WTC11 (cell line): ENCODE data around the gene C16orf95. TPM values are rescaled to one million over a fixed set of nuclear protein-coding genes. Genes with fewer than 3 reads are reported as not detected.

Source experiments
- ATAC-seq: fragments of 200-7000 bp; cut with Tn5 transposase; 2 replicates; pipeline ENCODE4 v1.10.0; 2021; ENCODE audit warnings: mild to moderate bottlenecking, moderate library complexity
- Bru-seq: library from RNA; stranded (reverse); fragments of 400-500 nt; gene quantifications from one replicate; lab custom pipeline; 2021; lab: Mats Ljungman, UMichigan
- CTCF ChIA-PET: fragments of 300-600 bp; sonication (Branson Sonifier 250); formaldehyde crosslinking; loops from one replicate; lab custom pipeline; 2021; ENCODE audit warnings: antibody characterized with exemption; lab: Charles Lee
- POLR2A ChIA-PET: fragments of 350-600 bp; sonication (Branson Sonifier 250); formaldehyde crosslinking; loops from one replicate; lab custom pipeline; 2021; ENCODE audit warnings: antibody characterized with exemption; lab: Charles Lee
- DNase-seq: peaks from one replicate; pipeline ENCODE4 v3.0.0; 2021; ENCODE audit warnings: low spot score
- H3K27ac Mint-ChIP-seq: 2 replicates; pipeline ENCODE4 v1.8.0; 2021; ENCODE audit warnings: mixed read lengths
- H3K27me3 Mint-ChIP-seq: 2 replicates; pipeline ENCODE4 v1.8.0; 2021; ENCODE audit warnings: low read depth, mild to moderate bottlenecking, moderate library complexity, mixed read lengths
- H3K36me3 Mint-ChIP-seq: 2 replicates; pipeline ENCODE4 v1.8.0; 2021; ENCODE audit warnings: mixed read lengths
- H3K4me1 Mint-ChIP-seq: 2 replicates; pipeline ENCODE4 v1.8.0; 2022; ENCODE audit warnings: mixed read lengths
- H3K4me3 Mint-ChIP-seq: 2 replicates; pipeline ENCODE4 v1.8.0; 2021; ENCODE audit warnings: mild to moderate bottlenecking, moderate library complexity, mixed read lengths
- H3K9me3 Mint-ChIP-seq: 2 replicates; pipeline ENCODE4 v1.8.0; 2021; ENCODE audit warnings: mixed read lengths
- E2F5 ChIP-seq: sonication (generic); formaldehyde crosslinking; IDR thresholded peaks from 2 replicates; pipeline ENCODE4 v1.8.1; 2022; ENCODE audit warnings: mild to moderate bottlenecking, moderate library complexity, missing genetic modification reagents
- ERG ChIP-seq: fragments of 250-450 bp; sonication (Bioruptor Pico); IDR thresholded peaks from 2 replicates; pipeline ENCODE4 v1.8.0; 2021; ENCODE audit warnings: mild to moderate bottlenecking
- ESRRA ChIP-seq: sonication (generic); formaldehyde crosslinking; IDR thresholded peaks from 2 replicates; pipeline ENCODE4 v1.8.1; 2022; ENCODE audit warnings: mild to moderate bottlenecking, missing genetic modification reagents, borderline replicate concordance
- ETV6 ChIP-seq: sonication (generic); formaldehyde crosslinking; IDR thresholded peaks from 2 replicates; pipeline ENCODE4 v1.8.1; 2022; ENCODE audit warnings: mild to moderate bottlenecking, missing genetic modification reagents
- FOXP4 ChIP-seq: sonication (generic); formaldehyde crosslinking; IDR thresholded peaks from 2 replicates; pipeline ENCODE4 v1.8.0; 2022; ENCODE audit warnings: mild to moderate bottlenecking, missing genetic modification reagents
- IRF1 ChIP-seq: sonication (generic); formaldehyde crosslinking; IDR thresholded peaks from 2 replicates; pipeline ENCODE4 v1.8.0; 2023; ENCODE audit warnings: missing genetic modification reagents
- JAZF1 ChIP-seq: fragments of 250-450 bp; sonication (Bioruptor Pico); IDR thresholded peaks from 2 replicates; pipeline ENCODE4 v1.9.0; 2021; ENCODE audit warnings: moderate library complexity, mild to moderate bottlenecking, inconsistent platforms
- KAT7 ChIP-seq: sonication (generic); formaldehyde crosslinking; IDR thresholded peaks from 2 replicates; pipeline ENCODE4 v1.8.1; 2023; ENCODE audit warnings: missing genetic modification reagents, mild to moderate bottlenecking, borderline replicate concordance
- MAX ChIP-seq: sonication (generic); formaldehyde crosslinking; IDR thresholded peaks from 2 replicates; pipeline ENCODE4 v1.8.0; 2022; ENCODE audit warnings: mild to moderate bottlenecking, missing genetic modification reagents
- NFYB ChIP-seq: sonication (generic); formaldehyde crosslinking; conservative IDR thresholded peaks from 2 replicates; pipeline ENCODE4 v1.8.0; 2022; ENCODE audit warnings: low read depth, missing genetic modification reagents
- OVOL2 ChIP-seq: fragments of 250-450 bp; sonication (Bioruptor Pico); IDR thresholded peaks from 2 replicates; pipeline ENCODE4 v1.9.0; 2021; ENCODE audit warnings: mild to moderate bottlenecking, borderline replicate concordance
- PRRX2 ChIP-seq: fragments of 250-450 bp; sonication (Bioruptor Pico); IDR thresholded peaks from 2 replicates; pipeline ENCODE4 v1.8.0; 2021; ENCODE audit warnings: mild to moderate bottlenecking
- SMAD3 ChIP-seq: sonication (generic); formaldehyde crosslinking; IDR thresholded peaks from 2 replicates; pipeline ENCODE4 v1.8.0; 2022; ENCODE audit warnings: missing genetic modification reagents, mild to moderate bottlenecking, borderline replicate concordance
- SOX15 ChIP-seq: fragments of 250-450 bp; sonication (Bioruptor Pico); IDR thresholded peaks from 2 replicates; pipeline ENCODE4 v1.9.0; 2021; ENCODE audit warnings: mild to moderate bottlenecking
- TCF7 ChIP-seq: sonication (generic); formaldehyde crosslinking; IDR thresholded peaks from 2 replicates; pipeline ENCODE4 v1.8.0; 2022; ENCODE audit warnings: mild to moderate bottlenecking, low read depth, missing genetic modification reagents, moderate library complexity
- USF1 ChIP-seq: sonication (generic); formaldehyde crosslinking; IDR thresholded peaks from 2 replicates; pipeline ENCODE4 v1.8.0; 2022; ENCODE audit warnings: mild to moderate bottlenecking, missing genetic modification reagents
- ZBTB21 ChIP-seq: sonication (generic); formaldehyde crosslinking; IDR thresholded peaks from 2 replicates; pipeline ENCODE4 v1.8.1; 2023; ENCODE audit warnings: mild to moderate bottlenecking, missing genetic modification reagents, borderline replicate concordance
- ZBTB43 ChIP-seq: sonication (generic); formaldehyde crosslinking; IDR thresholded peaks from 2 replicates; pipeline ENCODE4 v1.8.1; 2023; ENCODE audit warnings: mild to moderate bottlenecking, missing genetic modification reagents
- ZNF121 ChIP-seq: sonication (generic); formaldehyde crosslinking; IDR thresholded peaks from 2 replicates; pipeline ENCODE4 v1.8.0; 2023; ENCODE audit warnings: missing genetic modification reagents
- ZNF317 ChIP-seq: sonication (generic); formaldehyde crosslinking; IDR thresholded peaks from 2 replicates; pipeline ENCODE4 v1.8.1; 2023; ENCODE audit warnings: low read depth, mild to moderate bottlenecking, moderate library complexity, missing genetic modification reagents, borderline replicate concordance
- ZNF425 ChIP-seq: fragments of 250-450 bp; sonication (Bioruptor Pico); conservative IDR thresholded peaks from 2 replicates; pipeline ENCODE4 v1.9.0; 2021; ENCODE audit warnings: mild to moderate bottlenecking
- ZSCAN18 ChIP-seq: fragments of 250-450 bp; sonication (Bioruptor Pico); IDR thresholded peaks from 2 replicates; pipeline ENCODE4 v2.1.2; 2022; ENCODE audit warnings: mild to moderate bottlenecking, moderate library complexity
- long read RNA-seq, 3 experiments: library from RNA in 1 of 3; library from capped mRNA in 1 of 3; library from polyadenylated mRNA in 1 of 3; unstranded in 2 of 3; stranded (forward) in 1 of 3; transcript quantifications; one replicate each; pipeline ENCODE4 v2.0.0, GENCODE V29; 2021
- total RNA-seq: library from RNA; stranded (reverse); gene quantifications from 3 replicates; pipeline ENCODE4 v1.2.3, GENCODE V29; 2021

Gene C16orf95
- total RNA-seq (5.7 to 7.5 TPM (median 7.1 TPM) in 3 replicates), Bru-seq, nascent RNA (percentile 74 among the genes with signal in this experiment)
- long read RNA-seq, experiment 1, partial matches to known transcripts, result 1 of 7 reads
- long read RNA-seq, experiment 1, other reads (novel, unspliced or antisense), result 0 of 7 reads
- long read RNA-seq, experiment 2, transcript C16orf95-206 (5 exons, 974 nt), result major isoform, 6 of 6 reads
- long read RNA-seq, experiment 2, partial matches to known transcripts, result 0 of 6 reads
- long read RNA-seq, experiment 2, other reads (novel, unspliced or antisense), result 0 of 6 reads
- long read RNA-seq, experiment 3, transcript C16orf95-201 (5 exons, 953 nt), result major isoform, 6 of 11 reads
- long read RNA-seq, experiment 3, partial matches to known transcripts, result 0 of 11 reads
- long read RNA-seq, experiment 3, other reads (novel, unspliced or antisense), result 2 of 11 reads

GRCh38 chr16:87316923-87317749 lies at the start of gene C16orf95:
TSS of gene C16orf95 (minus strand) at chr16:87317392. CDS start at chr16:87317242, 150 bp downstream.
- Mint-ChIP-seq H3K4me3 (peak within 1 kb of the TSS; percentile 90), H3K4me1 (peaks cover 9% of the 10 kb centered on the region), H3K9me3 (no peaks in the 10 kb centered on the region), H3K36me3 (no peaks in the 10 kb centered on the region), H3K27me3 (peaks cover 2% of the 10 kb centered on the region; the same call in 1 of the 2 replicates), H3K27ac (peak within 1 kb of the TSS; percentile 85)
- CTCF ChIA-PET, result interaction anchor here (0.7 to 1.8 kb wide), 5 partner anchors 19 to 67 kb away, joined by 3 to 7 read pairs (median 4); partner anchors contain the start of gene FBXO31
- ATAC-seq (peak; percentile 92), DNase-seq (peak; percentile 97)
- POLR2A ChIA-PET, result interaction anchor here (1.2 to 1.6 kb wide), 2 partner anchors 62 to 66 kb away, joined by 5 to 9 read pairs; partner anchors contain the start of gene FBXO31
- TF ChIP-seq ZBTB21 (CRISPR knock-in tag) (no peak), OVOL2 (CRISPR knock-in tag) (no peak), ETV6 (CRISPR knock-in tag) (peak; percentile 71), KAT7 (CRISPR knock-in tag) (no peak), E2F5 (0 out of 2 replicates have a peak, but pooled peaks have one; percentile 69), ZNF121 (CRISPR knock-in tag) (no peak), ERG (CRISPR knock-in tag) (no peak), PRRX2 (CRISPR knock-in tag) (no peak), JAZF1 (CRISPR knock-in tag) (no peak), USF1 (no peak), MAX (CRISPR knock-in tag) (peak; percentile 89), ZBTB43 (CRISPR knock-in tag) (no peak), ZNF425 (CRISPR knock-in tag) (no peak), NFYB (CRISPR knock-in tag) (peak; percentile 94), SOX15 (CRISPR knock-in tag) (no peak), ZNF317 (no peak), IRF1 (CRISPR knock-in tag) (no peak), SMAD3 (CRISPR knock-in tag) (no peak), ZSCAN18 (CRISPR knock-in tag) (no peak), ESRRA (CRISPR knock-in tag) (0 out of 2 replicates have a peak, but pooled peaks have one; percentile 44), FOXP4 (peak; percentile 50; the same call in 1 of the 2 replicates), TCF7 (CRISPR knock-in tag) (no peak)
